22Rv1 (cell line): Measurements from ENCODE around the gene PHLPP2.

Experiments
- CTCF ChIP-seq: fragments of 450-650 bp; IDR thresholded peaks from 2 replicates; pipeline ENCODE4 v1.5.1; 2017; ENCODE audit warnings: mild to moderate bottlenecking
- ZFX ChIP-seq: fragments of 450-650 bp; IDR thresholded peaks from 2 replicates; pipeline ENCODE4 v1.6.1; 2017; ENCODE audit warnings: antibody characterized with exemption, borderline replicate concordance

GRCh38 chr16:71698491-71698890 lies 26.0 kb downstream of the PHLPP2 start:
- TF ChIP-seq CTCF (no peak), ZFX (no peak)
